C4-2B (cell line): ENCODE measurements around the gene AGRP.

ENCODE experiments used
- ZFX ChIP-seq: fragments of 450-650 bp; IDR thresholded peaks from 2 replicates; pipeline ENCODE4 v1.6.1; 2017
- TF ChIP-seq, protein P1 (sequence below): fragments of 450-650 bp; conservative IDR thresholded peaks from 2 replicates; pipeline ENCODE4 v1.5.1; 2017; ENCODE audit warnings: mild to moderate bottlenecking

DNA sequence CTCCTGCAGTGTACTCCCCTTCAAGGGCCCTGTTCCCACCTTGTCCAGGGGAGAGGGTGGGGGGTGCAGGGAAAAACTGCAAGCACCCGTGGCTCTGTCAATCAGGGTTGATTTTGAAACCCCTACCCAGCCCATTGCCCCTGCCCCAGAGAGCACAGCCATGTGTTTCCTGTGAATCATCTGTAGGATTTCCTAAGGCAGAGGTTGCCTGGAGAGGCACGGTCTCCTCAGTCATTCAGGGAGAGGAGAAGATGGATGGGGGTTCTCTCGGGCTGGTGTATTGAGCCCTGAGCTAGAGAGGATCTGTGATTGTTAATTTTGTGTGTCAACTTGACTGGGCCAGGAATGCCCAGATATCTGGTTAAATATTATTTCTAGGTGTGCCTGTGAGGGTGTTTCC lies 3.5 kb upstream of the AGRP start:
- TF ChIP-seq, protein P1, sequence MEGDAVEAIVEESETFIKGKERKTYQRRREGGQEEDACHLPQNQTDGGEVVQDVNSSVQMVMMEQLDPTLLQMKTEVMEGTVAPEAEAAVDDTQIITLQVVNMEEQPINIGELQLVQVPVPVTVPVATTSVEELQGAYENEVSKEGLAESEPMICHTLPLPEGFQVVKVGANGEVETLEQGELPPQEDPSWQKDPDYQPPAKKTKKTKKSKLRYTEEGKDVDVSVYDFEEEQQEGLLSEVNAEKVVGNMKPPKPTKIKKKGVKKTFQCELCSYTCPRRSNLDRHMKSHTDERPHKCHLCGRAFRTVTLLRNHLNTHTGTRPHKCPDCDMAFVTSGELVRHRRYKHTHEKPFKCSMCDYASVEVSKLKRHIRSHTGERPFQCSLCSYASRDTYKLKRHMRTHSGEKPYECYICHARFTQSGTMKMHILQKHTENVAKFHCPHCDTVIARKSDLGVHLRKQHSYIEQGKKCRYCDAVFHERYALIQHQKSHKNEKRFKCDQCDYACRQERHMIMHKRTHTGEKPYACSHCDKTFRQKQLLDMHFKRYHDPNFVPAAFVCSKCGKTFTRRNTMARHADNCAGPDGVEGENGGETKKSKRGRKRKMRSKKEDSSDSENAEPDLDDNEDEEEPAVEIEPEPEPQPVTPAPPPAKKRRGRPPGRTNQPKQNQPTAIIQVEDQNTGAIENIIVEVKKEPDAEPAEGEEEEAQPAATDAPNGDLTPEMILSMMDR: no peak
- TF ChIP-seq ZFX: no peak
